ENCODE results near the gene FCHO2.
"Not testable (repeated sequence)": the region's sequence is repeated elsewhere in the genome, so short reads cannot be mapped to it uniquely, and the experiment has no call there.

The FCHO2 gene

GRCh38 chr5:72922422-72922821 is 33.4 kb upstream of the FCHO2 start:
- DNase-seq (ENCODE audit: low read depth, low spot score), result no peak
- H3K4me1 ChIP-seq (ENCODE audit: insufficient read depth, insufficient read length), result no peaks in the 10 kb centered on the region
- TF ChIP-seq YY1 (IDR thresholded peaks at IDR 0.05; ENCODE audit: insufficient read depth, insufficient read length), result no peak
- no peak for TF ChIP-seq SUZ12 (IDR thresholded peaks at IDR 0.05; ENCODE audit: extremely low read depth, insufficient read depth, insufficient read length)
- TF ChIP-seq ZNF274 (IDR thresholded peaks at IDR 0.05; ENCODE audit: low read depth, low read length), result no peak

GRCh38 chr5:72925336-72926010 is 30.4 kb upstream of the FCHO2 start:
- no peaks in the 10 kb centered on the region for H3K27me3 ChIP-seq (ENCODE audit: insufficient read depth, insufficient read length)

More at GRCh38 chr5:72922422-72922821, 33.4 kb upstream of the FCHO2 start:
- Histone ChIP-seq H3K4me3 (ENCODE audit: insufficient read length, low read depth) (no peak overlapping the region), H3K36me3 (ENCODE audit: insufficient read depth, insufficient read length, low read length) (no peaks in the 10 kb centered on the region), H3K27me3 (ENCODE audit: insufficient read depth, insufficient read length) (no peaks in the 10 kb centered on the region), H3K9ac (ENCODE audit: insufficient read length, low read depth) (no peak overlapping the region), H3K9me3 (ENCODE audit: insufficient read depth, low read length) (peaks cover 13% of the 10 kb centered on the region; the same call in 1 of the 2 replicates)

GRCh38 chr5:72932686-72933085 is 23.2 kb upstream of the FCHO2 start:
- not testable (repeated sequence) for H3K36me3 ChIP-seq (ENCODE audit: insufficient read depth, insufficient read length, low read length); H3K4me3 ChIP-seq (ENCODE audit: insufficient read length, low read depth); DNase-seq (ENCODE audit: low read depth, low spot score); H3K27me3 ChIP-seq (ENCODE audit: insufficient read depth, insufficient read length); H3K9me3 ChIP-seq (ENCODE audit: insufficient read depth, low read length); H3K4me1 ChIP-seq (ENCODE audit: insufficient read depth, insufficient read length); H3K9ac ChIP-seq (ENCODE audit: insufficient read length, low read depth)

More at GRCh38 chr5:72925336-72926010, 30.4 kb upstream of the FCHO2 start:
- H3K36me3 ChIP-seq (ENCODE audit: insufficient read depth, insufficient read length, low read length), result no peaks in the 10 kb centered on the region
- no peaks in the 10 kb centered on the region for H3K4me1 ChIP-seq (ENCODE audit: insufficient read depth, insufficient read length)
- no peak overlapping the region for H3K4me3 ChIP-seq (ENCODE audit: insufficient read length, low read depth)
- H3K9me3 ChIP-seq (ENCODE audit: insufficient read depth, low read length), result peaks cover 13% of the 10 kb centered on the region; the same call in 1 of the 2 replicates
- TF ChIP-seq YY1 (IDR thresholded peaks at IDR 0.05; ENCODE audit: insufficient read depth, insufficient read length) (no peak), SUZ12 (IDR thresholded peaks at IDR 0.05; ENCODE audit: extremely low read depth, insufficient read depth, insufficient read length) (no peak), ZNF274 (IDR thresholded peaks at IDR 0.05; ENCODE audit: low read depth, low read length) (no peak)
- DNase-seq (ENCODE audit: low read depth, low spot score), result no peak
- no peak overlapping the region for H3K9ac ChIP-seq (ENCODE audit: insufficient read length, low read depth)

GRCh38 chr5:72934953-72935725 is 20.7 kb upstream of the FCHO2 start:
- H3K4me1 ChIP-seq (ENCODE audit: insufficient read depth, insufficient read length); H3K27me3 ChIP-seq (ENCODE audit: insufficient read depth, insufficient read length); H3K36me3 ChIP-seq (ENCODE audit: insufficient read depth, insufficient read length, low read length); H3K4me3 ChIP-seq (ENCODE audit: insufficient read length, low read depth); H3K9ac ChIP-seq (ENCODE audit: insufficient read length, low read depth); DNase-seq (ENCODE audit: low read depth, low spot score); H3K9me3 ChIP-seq (ENCODE audit: insufficient read depth, low read length): not testable (repeated sequence)

GRCh38 chr5:72936893-72937292 is 18.9 kb upstream of the FCHO2 start:
- TF ChIP-seq SUZ12 (IDR thresholded peaks at IDR 0.05; ENCODE audit: extremely low read depth, insufficient read depth, insufficient read length), result no peak
- TF ChIP-seq YY1 (IDR thresholded peaks at IDR 0.05; ENCODE audit: insufficient read depth, insufficient read length), result no peak
- TF ChIP-seq ZNF274 (IDR thresholded peaks at IDR 0.05; ENCODE audit: low read depth, low read length), result no peak
- H3K4me3 ChIP-seq (ENCODE audit: insufficient read length, low read depth), result no peak overlapping the region
- no peaks in the 10 kb centered on the region for H3K27me3 ChIP-seq (ENCODE audit: insufficient read depth, insufficient read length)
- no peaks in the 10 kb centered on the region for H3K36me3 ChIP-seq (ENCODE audit: insufficient read depth, insufficient read length, low read length)
- H3K9ac ChIP-seq (ENCODE audit: insufficient read length, low read depth), result no peak overlapping the region
- H3K9me3 ChIP-seq (ENCODE audit: insufficient read depth, low read length), result peaks cover 7% of the 10 kb centered on the region; the same call in 1 of the 2 replicates
- H3K4me1 ChIP-seq (ENCODE audit: insufficient read depth, insufficient read length), result no peaks in the 10 kb centered on the region
- no peak for DNase-seq (ENCODE audit: low read depth, low spot score)

GRCh38 chr5:72937517-72938061 is 18.3 kb upstream of the FCHO2 start:
- H3K27me3 ChIP-seq (ENCODE audit: insufficient read depth, insufficient read length), result no peaks in the 10 kb centered on the region
- TF ChIP-seq YY1 (IDR thresholded peaks at IDR 0.05; ENCODE audit: insufficient read depth, insufficient read length) (no peak), SUZ12 (IDR thresholded peaks at IDR 0.05; ENCODE audit: extremely low read depth, insufficient read depth, insufficient read length) (no peak), ZNF274 (IDR thresholded peaks at IDR 0.05; ENCODE audit: low read depth, low read length) (no peak)
- peaks cover 7% of the 10 kb centered on the region; the same call in 1 of the 2 replicates for H3K9me3 ChIP-seq (ENCODE audit: insufficient read depth, low read length)
- H3K9ac ChIP-seq (ENCODE audit: insufficient read length, low read depth), result no peak overlapping the region
- no peak overlapping the region for H3K4me3 ChIP-seq (ENCODE audit: insufficient read length, low read depth)
- DNase-seq (ENCODE audit: low read depth, low spot score), result no peak
- H3K4me1 ChIP-seq (ENCODE audit: insufficient read depth, insufficient read length), result no peaks in the 10 kb centered on the region
- no peaks in the 10 kb centered on the region for H3K36me3 ChIP-seq (ENCODE audit: insufficient read depth, insufficient read length, low read length)

GRCh38 chr5:72938206-72938605 is 17.6 kb upstream of the FCHO2 start:
- H3K27me3 ChIP-seq (ENCODE audit: insufficient read depth, insufficient read length), result no peaks in the 10 kb centered on the region
- H3K9ac ChIP-seq (ENCODE audit: insufficient read length, low read depth), result no peak overlapping the region
- no peaks in the 10 kb centered on the region for H3K4me1 ChIP-seq (ENCODE audit: insufficient read depth, insufficient read length)
- no peak for TF ChIP-seq ZNF274 (IDR thresholded peaks at IDR 0.05; ENCODE audit: low read depth, low read length)
- TF ChIP-seq SUZ12 (IDR thresholded peaks at IDR 0.05; ENCODE audit: extremely low read depth, insufficient read depth, insufficient read length), result no peak
- no peak for TF ChIP-seq YY1 (IDR thresholded peaks at IDR 0.05; ENCODE audit: insufficient read depth, insufficient read length)
- H3K9me3 ChIP-seq (ENCODE audit: insufficient read depth, low read length), result peaks cover 7% of the 10 kb centered on the region; the same call in 1 of the 2 replicates
- DNase-seq (ENCODE audit: low read depth, low spot score), result no peak
- no peak overlapping the region for H3K4me3 ChIP-seq (ENCODE audit: insufficient read length, low read depth)
- H3K36me3 ChIP-seq (ENCODE audit: insufficient read depth, insufficient read length, low read length), result no peaks in the 10 kb centered on the region

All from NT2/D1 (cell line).